Stimulated activated CD8-positive, alpha-beta memory T cell treated with anti-CD3 and anti-CD28 coated beads, Interleukin-2, amount 100 ng/mL, for 48 hours (primary cell): ENCODE measurements around the gene ZNF394.
"Not testable (repeated sequence)": the region's sequence is repeated elsewhere in the genome, so short reads cannot be mapped to it uniquely, and the experiment has no call there.

Source experiments
- DNase-seq, 2 donors: peaks; one replicate each; pipeline ENCODE4 v3.0.0-alpha.2; 2020; ENCODE audit warnings: low read depth in 2 of 2

The ZNF394 gene

DNA sequence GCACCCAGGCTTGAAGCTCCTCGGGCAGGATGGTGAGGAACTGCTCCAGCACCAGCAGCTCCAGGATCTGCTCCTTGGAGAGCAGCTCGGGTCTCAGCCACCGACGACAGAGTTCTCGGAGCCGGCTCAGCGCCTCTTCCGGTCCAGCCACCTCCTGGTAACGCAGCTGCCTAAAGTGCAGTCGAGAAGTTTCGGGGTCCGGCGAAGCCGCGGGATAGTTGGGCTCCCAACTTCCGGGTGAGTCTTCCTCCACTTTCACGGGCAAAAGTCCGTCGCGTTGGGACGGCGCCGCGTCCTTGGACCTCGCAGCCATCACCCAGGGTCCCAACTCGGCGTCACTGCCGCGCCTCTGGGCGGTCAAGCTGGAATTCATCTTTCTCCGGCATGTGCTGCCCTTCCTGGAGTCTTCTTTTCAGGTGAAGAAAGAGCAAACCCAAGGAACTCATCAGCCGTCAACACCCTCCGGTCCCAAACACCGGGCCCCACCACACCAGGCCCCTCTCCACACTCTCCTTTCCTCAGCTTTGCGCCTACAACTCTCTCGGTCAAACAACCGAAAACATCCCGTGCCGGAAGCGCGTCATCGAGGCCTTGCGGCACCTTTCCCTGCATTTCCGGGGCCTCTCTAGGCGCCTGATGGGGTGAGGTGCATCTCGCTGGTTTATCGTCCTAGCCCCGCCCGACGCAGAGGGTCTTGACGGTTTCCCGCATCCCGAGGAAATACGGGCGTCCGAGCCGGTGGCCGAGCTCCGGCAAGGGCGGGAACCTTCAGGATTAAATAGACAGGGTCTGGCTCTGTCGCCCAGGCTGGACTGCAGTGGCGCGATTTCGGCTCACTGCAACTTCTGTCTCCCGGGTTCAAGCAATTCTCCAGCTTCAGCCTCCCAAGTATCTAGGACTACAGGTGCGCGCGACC, at the start of gene ZNF394:
Gene ZNF394, minus strand, starts transcription at position 561 of the 916 bp plus-strand sequence. Its CDS starts 188 bp downstream, at position 373.
- DNase-seq: peak; percentile 80 to 87

DNA sequence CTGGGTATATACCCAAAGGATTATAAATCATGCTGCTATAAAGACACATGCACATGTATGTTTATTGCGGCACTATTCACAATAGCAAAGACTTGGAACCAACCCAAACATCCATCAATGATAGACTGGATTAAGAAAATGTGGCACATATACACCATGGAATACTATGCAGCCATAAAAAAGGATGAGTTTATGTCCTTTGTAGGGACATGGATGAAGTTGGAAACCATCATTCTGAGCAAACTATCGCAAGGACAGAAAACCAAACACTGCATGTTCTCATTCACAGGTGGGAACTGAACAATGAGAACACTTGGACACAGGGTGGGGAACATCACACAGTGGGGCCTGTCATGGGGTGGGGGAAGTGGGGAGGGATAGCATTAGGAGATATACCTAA, 49.5 kb upstream of the ZNF394 start:
- DNase-seq: not testable (repeated sequence)

GRCh38 chr7:99545308-99545707, 45.2 kb upstream of the ZNF394 start:
- not testable (repeated sequence) for DNase-seq

- no peak for DNase-seq
Measured at GRCh38 chr7:99543916-99544315, 43.8 kb upstream of the ZNF394 start.

- no peak for DNase-seq
Measured at GRCh38 chr7:99543081-99543671, 43.1 kb upstream of the ZNF394 start.

- no peak for DNase-seq
Measured at GRCh38 chr7:99541212-99541611, 41.1 kb upstream of the ZNF394 start.

DNA sequence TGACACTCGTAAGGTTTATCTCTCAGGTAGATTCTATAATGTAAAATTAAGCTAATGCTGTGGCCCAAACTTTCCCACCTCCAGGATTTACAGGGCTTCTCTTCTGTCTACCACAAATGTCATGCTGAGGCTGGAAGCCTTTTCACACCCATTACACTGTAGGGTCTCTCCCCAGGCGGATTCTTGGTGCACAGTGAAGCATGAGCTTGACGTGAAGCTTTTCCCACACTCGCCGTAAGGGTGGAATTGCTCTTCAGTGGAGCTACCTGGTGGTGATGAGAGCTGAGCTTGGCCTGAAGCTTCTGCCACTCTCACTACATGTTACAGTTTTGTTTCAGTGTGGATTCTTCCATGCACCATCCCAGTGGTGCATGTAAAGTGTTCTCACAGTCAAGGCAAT, 40.5 kb upstream of the ZNF394 start:
- no peak for DNase-seq

DNA sequence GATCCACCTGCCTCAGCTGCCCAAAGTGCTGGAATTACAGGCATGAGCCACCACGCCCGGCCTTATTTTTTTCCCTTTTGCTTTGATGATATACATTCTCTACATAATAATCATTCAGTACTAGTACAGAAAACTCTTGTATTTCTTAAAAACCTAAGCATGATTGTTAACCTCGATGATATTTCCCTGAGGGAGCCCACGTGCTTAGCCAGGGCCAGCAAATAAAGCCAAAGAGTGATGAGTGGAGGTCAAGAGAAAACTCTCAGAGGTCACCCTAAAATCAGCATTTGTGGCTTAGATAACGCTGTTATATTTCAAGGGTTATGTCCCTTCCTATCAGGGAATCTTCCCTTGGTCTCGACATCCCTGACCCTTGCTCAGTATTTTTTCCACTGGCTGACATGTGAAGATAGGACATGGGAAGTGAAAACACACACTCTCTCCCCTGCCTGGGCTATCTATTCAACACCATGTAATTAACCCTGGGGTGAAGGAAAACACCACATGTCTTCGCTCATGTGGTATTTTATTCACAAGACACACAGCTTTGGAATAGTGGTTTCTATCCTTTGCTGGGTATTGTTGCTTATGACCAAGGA, 39.2 kb upstream of the ZNF394 start:
- no peak for DNase-seq

- DNase-seq: no peak
Measured at GRCh38 chr7:99535667-99536066, 35.6 kb upstream of the ZNF394 start.

DNA sequence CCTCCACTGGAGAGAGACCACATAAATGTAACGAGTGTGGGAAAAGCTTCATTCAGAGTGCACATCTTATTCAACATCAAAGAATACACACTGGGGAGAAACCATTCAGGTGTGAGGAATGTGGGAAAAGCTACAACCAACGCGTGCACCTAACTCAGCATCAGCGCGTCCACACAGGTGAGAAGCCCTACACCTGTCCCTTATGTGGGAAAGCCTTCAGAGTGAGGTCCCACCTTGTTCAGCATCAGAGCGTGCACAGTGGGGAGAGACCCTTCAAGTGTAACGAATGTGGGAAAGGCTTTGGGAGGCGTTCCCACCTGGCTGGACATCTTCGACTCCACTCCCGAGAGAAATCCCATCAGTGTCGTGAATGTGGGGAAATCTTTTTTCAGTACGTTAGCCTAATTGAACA, 31.3 kb upstream of the ZNF394 start:
- DNase-seq: no peak

DNA sequence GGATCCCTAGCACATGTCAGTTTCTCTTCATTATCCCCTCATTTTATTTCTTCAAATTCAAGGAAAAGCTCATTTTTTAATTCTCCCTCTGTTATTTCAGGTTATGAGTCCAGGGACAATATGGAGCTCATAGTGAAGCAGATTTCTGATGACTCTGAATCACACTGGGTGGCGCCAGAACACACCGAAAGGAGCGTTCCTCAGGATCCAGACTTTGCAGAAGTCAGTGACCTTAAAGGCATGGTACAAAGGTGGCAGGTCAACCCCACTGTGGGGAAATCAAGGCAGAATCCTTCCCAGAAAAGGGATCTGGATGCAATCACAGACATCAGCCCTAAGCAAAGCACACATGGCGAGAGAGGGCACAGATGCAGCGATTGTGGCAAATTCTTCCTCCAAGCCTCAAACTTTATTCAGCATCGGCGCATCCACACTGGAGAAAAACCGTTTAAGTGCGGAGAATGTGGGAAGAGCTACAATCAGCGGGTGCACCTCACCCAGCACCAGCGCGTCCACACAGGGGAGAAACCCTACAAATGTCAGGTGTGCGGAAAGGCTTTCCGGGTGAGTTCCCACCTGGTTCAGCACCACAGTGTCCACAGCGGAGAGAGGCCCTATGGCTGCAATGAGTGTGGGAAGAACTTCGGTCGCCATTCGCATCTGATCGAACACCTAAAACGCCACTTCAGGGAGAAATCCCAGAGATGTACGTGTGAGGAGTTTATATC, 25.8 kb upstream of the ZNF394 start:
- DNase-seq: no peak

GRCh38 chr7:99521399-99521798, 21.3 kb upstream of the ZNF394 start:
- no peak for DNase-seq

DNA sequence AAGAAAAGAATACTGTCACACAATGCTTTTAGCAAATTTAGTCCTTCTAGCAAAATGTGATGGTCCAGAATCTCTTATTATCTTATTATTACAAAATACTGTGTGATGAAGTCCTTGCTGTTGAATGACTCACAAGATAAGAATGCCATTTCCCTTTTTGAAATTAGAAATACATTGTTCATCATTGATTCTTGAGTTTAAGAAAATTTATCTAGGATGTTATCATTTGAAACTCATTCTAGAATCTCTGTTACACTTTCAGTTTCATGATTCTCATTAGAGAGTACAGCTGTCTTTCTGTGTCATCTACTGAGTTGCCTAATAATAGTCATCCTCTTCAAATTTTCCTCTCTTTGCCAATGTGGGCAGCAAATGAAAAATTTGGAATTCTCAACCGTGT, 14.0 kb upstream of the ZNF394 start:
- DNase-seq: no peak

DNA sequence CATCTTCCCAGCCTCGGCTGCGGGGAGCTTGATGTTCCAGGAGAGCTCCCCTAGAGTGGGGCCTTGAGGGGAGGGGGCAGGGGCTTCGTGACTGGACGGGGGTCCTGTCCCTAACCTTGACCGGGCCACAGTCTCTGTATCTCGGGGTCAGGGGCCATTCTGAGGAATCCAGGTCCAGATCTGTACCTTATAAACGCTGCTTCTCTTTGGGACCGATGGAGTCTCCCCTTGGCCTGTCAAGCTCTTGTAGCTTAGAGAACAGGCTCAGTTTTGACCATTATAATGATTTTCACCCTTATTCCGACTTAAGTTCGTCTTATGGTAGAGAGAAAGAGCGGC, 5.2 kb upstream of the ZNF394 start:
- no peak for DNase-seq

GRCh38 chr7:99504603-99505323, 4.7 kb upstream of the ZNF394 start, which contains the start of gene ZKSCAN5:
ZKSCAN5 (plus strand) TSS chr7:99504662; CDS start chr7:99506045, 1,383 bp downstream.
- DNase-seq: peak; percentile 94 to 97

- DNase-seq: no peak
Measured at GRCh38 chr7:99504281-99504602, 4.2 kb upstream of the ZNF394 start.

- not testable (repeated sequence) for DNase-seq
Measured at GRCh38 chr7:99501236-99501635, 1.2 kb upstream of the ZNF394 start.

DNA sequence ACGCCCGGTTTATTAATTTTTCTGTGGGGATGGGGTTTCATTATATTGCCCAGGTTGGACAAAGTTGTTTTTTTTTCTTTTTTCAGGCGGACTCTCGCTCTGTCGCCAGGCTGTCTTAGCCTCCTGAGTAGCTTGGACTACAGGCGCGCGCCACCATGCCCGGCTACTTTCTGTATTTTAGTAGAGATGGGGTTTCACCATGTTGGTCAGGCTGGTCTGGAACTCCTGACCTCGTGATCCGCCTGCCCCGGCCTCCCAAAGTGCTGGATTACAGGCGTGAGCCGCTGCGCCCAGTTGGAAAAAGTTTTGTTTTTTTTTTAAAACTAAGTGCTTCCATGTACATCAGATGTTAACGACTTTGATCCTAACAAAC, 542 bp upstream of the ZNF394 start:
- DNase-seq: no peak

GRCh38 chr7:99499371-99499720, 735 bp downstream of the ZNF394 start:
- no peak for DNase-seq

DNA sequence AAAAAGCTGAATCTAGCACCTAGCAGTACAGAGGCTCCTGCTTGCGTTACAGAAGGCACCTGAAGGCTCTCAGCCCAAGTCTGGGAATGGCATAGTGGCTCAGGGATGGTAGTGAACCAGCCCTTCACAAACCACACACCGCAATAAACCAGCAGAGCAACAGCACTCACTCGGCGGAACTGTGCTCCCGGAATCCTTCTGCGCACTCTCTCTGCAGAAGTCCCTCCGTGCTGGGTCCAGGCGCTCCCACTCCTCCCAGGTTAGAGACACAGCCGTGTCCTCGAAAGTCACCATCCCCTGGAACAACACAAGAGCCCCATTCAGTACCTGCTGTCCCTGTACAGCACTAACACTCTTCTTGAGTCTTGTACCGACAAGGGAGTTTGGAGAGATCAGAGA, 1.5 kb downstream of the ZNF394 start:
- no peak for DNase-seq

DNA sequence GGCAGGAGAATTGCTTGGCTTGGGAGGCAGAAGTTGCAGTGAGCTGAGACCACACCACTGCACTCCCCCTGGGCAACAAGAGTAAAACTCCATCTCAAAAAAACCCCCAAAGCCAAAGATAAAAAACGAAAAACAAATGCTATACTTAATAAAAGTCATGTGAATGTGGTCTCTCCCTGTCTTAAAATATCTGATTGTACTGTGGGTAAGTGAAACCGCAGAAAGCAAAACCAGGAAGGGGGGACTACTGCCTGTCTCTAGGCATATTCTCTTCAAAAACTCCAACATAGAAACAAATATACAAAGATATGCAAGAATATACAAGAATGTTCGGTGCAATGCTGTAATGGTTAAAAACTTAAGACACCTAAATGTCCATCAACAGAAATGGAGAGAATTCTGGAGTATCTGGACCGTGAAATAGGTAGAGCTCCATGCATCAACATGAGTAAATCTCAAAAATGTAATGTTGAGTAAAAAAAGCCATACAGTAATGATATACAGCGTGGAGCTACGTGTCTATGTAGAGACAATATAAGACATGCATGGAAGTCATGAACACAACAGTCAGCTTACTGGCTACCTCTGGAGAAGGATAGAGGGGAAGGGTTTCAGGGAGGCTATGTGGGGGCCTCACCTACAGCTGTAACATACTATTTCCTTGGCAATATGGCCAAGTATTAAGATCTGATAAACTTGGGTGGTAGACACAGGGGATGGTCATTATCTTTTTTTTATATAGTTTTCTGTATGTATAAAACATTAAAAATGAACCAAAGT, 2.1 kb downstream of the ZNF394 start:
- no peak for DNase-seq
